Suprapubic skin (tissue), 4 donors: Measurements from ENCODE around the gene ROPN1L.

ENCODE experiments used
- CTCF ChIP-seq, 2 donors: fragments of 200-600 bp in 1 of 2; fragments of 450-650 bp in 1 of 2; sonication (generic) in 1 of 2; IDR thresholded peaks; one replicate each; pipeline ENCODE4 v1.5.1; 2016 to 2019; ENCODE audit warnings: antibody characterized with exemption in 2 of 2, mild to moderate bottlenecking in 1 of 2, moderate library complexity in 1 of 2
- EP300 ChIP-seq: sonication (generic); formaldehyde crosslinking; IDR thresholded peaks from one replicate; pipeline ENCODE4 v1.6.1; 2017; ENCODE audit warnings: antibody characterized with exemption
- POLR2A ChIP-seq, 2 donors: fragments of 450-650 bp; IDR thresholded peaks; one replicate each; pipeline ENCODE4 v1.6.1; 2017; ENCODE audit warnings: antibody characterized with exemption in 2 of 2, mild to moderate bottlenecking in 2 of 2, moderate library complexity in 2 of 2
- POLR2AphosphoS5 ChIP-seq, 3 donors: sonication (generic); formaldehyde crosslinking; IDR thresholded peaks; one replicate each; pipeline ENCODE4 v1.6.1; 2017; ENCODE audit warnings: antibody characterized with exemption in 3 of 3

GRCh38 chr5:10427978-10428377, 13.7 kb upstream of the ROPN1L start:
- no peak for TF ChIP-seq CTCF (IDR thresholded peaks at IDR 0.05)
- no peak for TF ChIP-seq POLR2AphosphoS5 (IDR thresholded peaks at IDR 0.05)
- TF ChIP-seq EP300, result no peak
- TF ChIP-seq POLR2A (IDR thresholded peaks at IDR 0.05), result no peak
